ENCODE results near the gene LOXL3. TPM values are rescaled to one million over a fixed set of nuclear protein-coding genes. Genes with fewer than 3 reads are reported as not detected.

The LOXL3 gene
- total RNA-seq, 1 experiment from 2014 or later: 4.1 TPM

GRCh38 chr2:74502147-74502719, 51.5 kb downstream of the LOXL3 start:
- RAD21 ChIA-PET (ENCODE audit: low non-redundant PET in 1 of 2, low total read pairs in 2 of 2, uncharacterized antibody in 2 of 2, unreplicated experiment in 2 of 2): no interaction called here
- DNase-seq (ENCODE audit: low read depth, low spot score) (no peak), ATAC-seq (peak; percentile 9; the same call in 1 of the 2 replicates)
- Histone ChIP-seq H3K9ac (ENCODE audit: low read length) (peak overlapping the region; percentile 85), H3K4me1 (ENCODE audit: control insufficient read depth in 1 of 2, insufficient read depth in 2 of 2, low read length in 2 of 2) (peaks cover 24 to 53% of the 10 kb centered on the region in 2 experiments), H4K20me1 (ENCODE audit: insufficient read depth) (no peaks in the 10 kb centered on the region), H3K9me2 (ENCODE audit: insufficient read depth) (no peaks in the 10 kb centered on the region), H3K79me2 (ENCODE audit: insufficient read depth, low read length) (peaks cover 22% of the 10 kb centered on the region), H3K27me3 (ENCODE audit: insufficient read depth, low read length) (no peaks in the 10 kb centered on the region), H3K36me3 (ENCODE audit: control insufficient read depth in 1 of 2, insufficient read depth in 2 of 2, low read length in 2 of 2) (peaks cover 3 to 16% of the 10 kb centered on the region in 2 experiments; a peak in 2 of 4 replicates), H2AFZ (ENCODE audit: low read depth, low read length, poor library complexity, severe bottlenecking) (peak overlapping the region; percentile 40), H3K4me3 (replicated peaks in 1 of 2; ENCODE audit: low read depth in 1 of 2, low read length in 2 of 2) (peak overlapping the region; percentile 83 to 89), H3K27ac (ENCODE audit: low read depth, low read length) (peak overlapping the region; percentile 91), H3K4me2 (ENCODE audit: low read length) (peak overlapping the region; percentile 95), H3K9me3 (ENCODE audit: control insufficient read depth in 1 of 2, insufficient read depth in 1 of 2, low read depth in 1 of 2, low read length in 2 of 2) (no peaks in the 10 kb centered on the region)
- no TSS peak for BruUV-seq (replicated peaks)
- POLR2A ChIA-PET: no interaction called here
- intact Hi-C loops (cut with micrococcal nuclease): loop anchor here (2.0 kb wide), 1 partner anchor 19 kb away; the partner anchor contains the start of genes CCDC142 and TTC31
- TF ChIP-seq ELF1 (IDR thresholded peaks at IDR 0.05; ENCODE audit: borderline replicate concordance, low read depth) (no peak), POLR2A (IDR thresholded peaks at IDR 0.05; ENCODE audit: borderline replicate concordance, extremely low read depth, insufficient read depth, insufficient read length) (no peak), YY1 (IDR thresholded peaks at IDR 0.05; ENCODE audit: extremely low read depth, insufficient replicate concordance, low read depth, low read length) (no peak), SRF (IDR thresholded peaks at IDR 0.05; ENCODE audit: low read depth) (no peak), SIN3A (IDR thresholded peaks at IDR 0.05; ENCODE audit: low read depth) (no peak), ZBTB33 (IDR thresholded peaks at IDR 0.05; ENCODE audit: extremely low read depth, insufficient replicate concordance, low read length) (no peak), MAX (IDR thresholded peaks at IDR 0.05) (no peak), ZNF274 (IDR thresholded peaks at IDR 0.05; ENCODE audit: low read depth, low read length) (no peak), EGR1 (IDR thresholded peaks at IDR 0.05; ENCODE audit: low read depth) (no peak), RAD21 (IDR thresholded peaks at IDR 0.05; ENCODE audit: low read depth) (no peak), EZH2phosphoT487 (IDR thresholded peaks at IDR 0.05; ENCODE audit: borderline replicate concordance) (no peak)
- TF ChIP-seq, protein P1, sequence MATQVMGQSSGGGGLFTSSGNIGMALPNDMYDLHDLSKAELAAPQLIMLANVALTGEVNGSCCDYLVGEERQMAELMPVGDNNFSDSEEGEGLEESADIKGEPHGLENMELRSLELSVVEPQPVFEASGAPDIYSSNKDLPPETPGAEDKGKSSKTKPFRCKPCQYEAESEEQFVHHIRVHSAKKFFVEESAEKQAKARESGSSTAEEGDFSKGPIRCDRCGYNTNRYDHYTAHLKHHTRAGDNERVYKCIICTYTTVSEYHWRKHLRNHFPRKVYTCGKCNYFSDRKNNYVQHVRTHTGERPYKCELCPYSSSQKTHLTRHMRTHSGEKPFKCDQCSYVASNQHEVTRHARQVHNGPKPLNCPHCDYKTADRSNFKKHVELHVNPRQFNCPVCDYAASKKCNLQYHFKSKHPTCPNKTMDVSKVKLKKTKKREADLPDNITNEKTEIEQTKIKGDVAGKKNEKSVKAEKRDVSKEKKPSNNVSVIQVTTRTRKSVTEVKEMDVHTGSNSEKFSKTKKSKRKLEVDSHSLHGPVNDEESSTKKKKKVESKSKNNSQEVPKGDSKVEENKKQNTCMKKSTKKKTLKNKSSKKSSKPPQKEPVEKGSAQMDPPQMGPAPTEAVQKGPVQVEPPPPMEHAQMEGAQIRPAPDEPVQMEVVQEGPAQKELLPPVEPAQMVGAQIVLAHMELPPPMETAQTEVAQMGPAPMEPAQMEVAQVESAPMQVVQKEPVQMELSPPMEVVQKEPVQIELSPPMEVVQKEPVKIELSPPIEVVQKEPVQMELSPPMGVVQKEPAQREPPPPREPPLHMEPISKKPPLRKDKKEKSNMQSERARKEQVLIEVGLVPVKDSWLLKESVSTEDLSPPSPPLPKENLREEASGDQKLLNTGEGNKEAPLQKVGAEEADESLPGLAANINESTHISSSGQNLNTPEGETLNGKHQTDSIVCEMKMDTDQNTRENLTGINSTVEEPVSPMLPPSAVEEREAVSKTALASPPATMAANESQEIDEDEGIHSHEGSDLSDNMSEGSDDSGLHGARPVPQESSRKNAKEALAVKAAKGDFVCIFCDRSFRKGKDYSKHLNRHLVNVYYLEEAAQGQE (IDR thresholded peaks at IDR 0.05; ENCODE audit: low read depth): no peak
- CTCF ChIA-PET: no interaction called here
